ENCODE measurements around the gene MCRIP1. TPM values are rescaled to one million over a fixed set of nuclear protein-coding genes. Genes with fewer than 3 reads are reported as not detected.

The MCRIP1 gene
- total and polyA plus RNA-seq, 2 experiments from 2014 or later: 66.1 to 118 TPM

DNA sequence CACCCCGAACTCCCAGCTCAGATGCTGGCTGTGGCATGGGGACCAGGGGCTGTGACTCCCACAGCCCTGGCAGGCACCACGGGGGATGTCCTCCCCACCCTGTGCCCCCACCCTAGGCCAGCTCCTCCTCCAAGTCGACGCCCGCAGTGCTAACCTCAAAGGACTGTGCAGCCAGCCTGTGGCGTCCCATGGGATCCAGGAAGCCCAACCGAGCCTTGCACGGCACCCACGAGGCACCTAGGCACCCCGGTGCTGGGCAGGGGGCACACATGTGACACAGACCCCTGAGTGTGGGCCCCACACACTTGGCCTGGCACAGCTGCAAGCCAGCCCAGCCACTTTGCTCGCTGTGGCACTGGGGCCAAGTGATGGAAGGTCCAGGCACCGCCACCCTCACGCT is 25.3 kb downstream of the MCRIP1 start:
- no peaks in the 10 kb centered on the region for H3K9me2 ChIP-seq (replicated peaks; ENCODE audit: insufficient read depth)
- H3K27ac ChIP-seq: no peak overlapping the region
- H3K9me3 ChIP-seq (ENCODE audit: low read depth): no peaks in the 10 kb centered on the region
- H3K4me3 ChIP-seq: no peak overlapping the region
- no peaks in the 10 kb centered on the region for H3K4me1 ChIP-seq (ENCODE audit: insufficient read depth)
- no peak overlapping the region for H2AFZ ChIP-seq
- H3K4me2 ChIP-seq: no peak overlapping the region
- H3K27me3 ChIP-seq: peaks cover 49% of the 10 kb centered on the region
- no peak for DNase-seq (ENCODE audit: low spot score)
- H3K79me2 ChIP-seq: no peaks in the 10 kb centered on the region
- TF ChIP-seq, protein P1, sequence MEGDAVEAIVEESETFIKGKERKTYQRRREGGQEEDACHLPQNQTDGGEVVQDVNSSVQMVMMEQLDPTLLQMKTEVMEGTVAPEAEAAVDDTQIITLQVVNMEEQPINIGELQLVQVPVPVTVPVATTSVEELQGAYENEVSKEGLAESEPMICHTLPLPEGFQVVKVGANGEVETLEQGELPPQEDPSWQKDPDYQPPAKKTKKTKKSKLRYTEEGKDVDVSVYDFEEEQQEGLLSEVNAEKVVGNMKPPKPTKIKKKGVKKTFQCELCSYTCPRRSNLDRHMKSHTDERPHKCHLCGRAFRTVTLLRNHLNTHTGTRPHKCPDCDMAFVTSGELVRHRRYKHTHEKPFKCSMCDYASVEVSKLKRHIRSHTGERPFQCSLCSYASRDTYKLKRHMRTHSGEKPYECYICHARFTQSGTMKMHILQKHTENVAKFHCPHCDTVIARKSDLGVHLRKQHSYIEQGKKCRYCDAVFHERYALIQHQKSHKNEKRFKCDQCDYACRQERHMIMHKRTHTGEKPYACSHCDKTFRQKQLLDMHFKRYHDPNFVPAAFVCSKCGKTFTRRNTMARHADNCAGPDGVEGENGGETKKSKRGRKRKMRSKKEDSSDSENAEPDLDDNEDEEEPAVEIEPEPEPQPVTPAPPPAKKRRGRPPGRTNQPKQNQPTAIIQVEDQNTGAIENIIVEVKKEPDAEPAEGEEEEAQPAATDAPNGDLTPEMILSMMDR (IDR thresholded peaks at IDR 0.05; ENCODE audit: poor library complexity): no peak
- TF ChIP-seq EZH2phosphoT487 (IDR thresholded peaks at IDR 0.05; ENCODE audit: low read depth, severe bottlenecking, unreplicated experiment) (no peak), EZH2 (IDR thresholded peaks at IDR 0.05; ENCODE audit: borderline replicate concordance) (no peak)
- H3K36me3 ChIP-seq (replicated peaks; ENCODE audit: insufficient read depth, low read depth): no peaks in the 10 kb centered on the region
- WGBS (ENCODE audit: low lambda C conversion rate, missing lambda C conversion rate): 80% methylated on average over 11 of the region's 13 CpGs
- no peaks in the 10 kb centered on the region for H4K20me1 ChIP-seq (ENCODE audit: insufficient read depth, poor library complexity, severe bottlenecking)

DNA sequence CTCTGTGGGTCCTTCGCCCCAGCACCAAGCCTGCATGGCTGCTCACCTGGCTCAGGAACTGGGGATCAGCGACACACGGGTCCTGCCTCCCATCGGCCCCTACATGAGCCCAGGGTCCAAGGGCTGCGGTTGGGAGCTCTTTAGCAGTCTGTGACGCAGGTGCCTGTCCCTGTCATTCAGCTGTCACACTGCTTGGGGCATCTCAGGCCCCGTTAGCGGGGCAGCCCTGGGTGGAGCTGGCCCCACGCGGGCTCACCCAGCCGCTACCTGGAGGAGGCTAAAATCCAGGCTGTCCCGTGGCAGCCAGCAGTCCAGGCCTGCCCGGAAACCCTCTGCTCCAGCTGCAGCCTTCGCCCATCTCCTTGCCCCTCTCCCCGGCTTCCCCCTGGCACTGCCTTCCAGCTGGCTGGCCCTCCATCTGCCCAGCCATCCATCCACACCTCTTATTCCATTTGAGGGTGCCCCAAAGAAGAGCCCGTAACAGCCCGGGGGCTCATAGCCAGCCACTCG is 25.8 kb downstream of the MCRIP1 start:
- TF ChIP-seq, protein P1 (IDR thresholded peaks at IDR 0.05; ENCODE audit: poor library complexity): no peak
- TF ChIP-seq EZH2 (IDR thresholded peaks at IDR 0.05; ENCODE audit: borderline replicate concordance) (no peak), EZH2phosphoT487 (IDR thresholded peaks at IDR 0.05; ENCODE audit: low read depth, severe bottlenecking, unreplicated experiment) (no peak)
- no peak for DNase-seq (ENCODE audit: low spot score)
- H3K9me2 ChIP-seq (replicated peaks; ENCODE audit: insufficient read depth): no peaks in the 10 kb centered on the region
- H3K4me2 ChIP-seq: no peak overlapping the region
- H3K27ac ChIP-seq: no peak overlapping the region
- no peaks in the 10 kb centered on the region for H4K20me1 ChIP-seq (ENCODE audit: insufficient read depth, poor library complexity, severe bottlenecking)
- WGBS (ENCODE audit: low lambda C conversion rate, missing lambda C conversion rate): 69% methylated on average over 18 of the region's 18 CpGs
- H2AFZ ChIP-seq: no peak overlapping the region
- H3K36me3 ChIP-seq (replicated peaks; ENCODE audit: insufficient read depth, low read depth): no peaks in the 10 kb centered on the region
- H3K4me1 ChIP-seq (ENCODE audit: insufficient read depth): no peaks in the 10 kb centered on the region
- H3K79me2 ChIP-seq: no peaks in the 10 kb centered on the region
- peaks cover 55% of the 10 kb centered on the region for H3K27me3 ChIP-seq
- no peaks in the 10 kb centered on the region for H3K9me3 ChIP-seq (ENCODE audit: low read depth)
- H3K4me3 ChIP-seq: no peak overlapping the region

DNA sequence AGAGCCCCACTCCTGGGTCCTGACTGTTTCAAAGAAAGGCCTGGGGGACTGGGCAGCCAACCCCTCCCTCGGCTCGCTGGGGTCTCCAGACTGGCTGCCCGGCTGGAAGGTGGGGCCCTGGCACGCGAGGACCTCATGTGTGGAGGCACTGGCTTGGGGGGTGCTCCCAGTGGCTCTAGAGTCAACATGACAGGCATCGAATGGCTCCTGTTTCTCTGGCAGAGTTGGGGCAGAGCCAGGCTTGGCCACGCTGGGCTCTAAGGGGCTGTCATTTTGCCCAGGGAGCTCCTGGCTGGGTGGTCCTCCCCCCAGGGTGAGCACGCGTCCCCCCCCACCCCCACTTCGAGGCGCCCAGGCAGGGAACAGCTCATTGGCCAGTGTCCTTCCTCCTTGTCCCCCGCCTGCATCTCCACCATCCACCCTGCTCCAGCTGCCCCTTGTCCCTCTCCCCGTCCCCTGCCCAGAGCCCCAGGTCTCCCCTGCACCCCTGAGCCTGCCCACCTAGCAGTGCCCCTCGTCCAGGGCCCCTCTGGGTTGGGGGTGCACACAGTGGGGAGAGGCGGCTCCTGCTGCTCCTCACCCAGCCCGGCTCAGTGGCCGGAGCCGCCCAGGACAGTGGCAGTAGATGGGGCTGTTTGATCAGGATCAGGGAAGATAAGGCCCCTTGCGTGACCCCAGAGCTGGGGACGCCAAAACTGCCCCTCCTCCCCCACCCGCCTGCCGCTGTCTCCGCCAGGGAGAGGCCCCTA is 26.5 kb downstream of the MCRIP1 start:
- Histone ChIP-seq H3K27me3 (peaks cover 60% of the 10 kb centered on the region), H3K4me3 (no peak overlapping the region), H3K79me2 (no peaks in the 10 kb centered on the region), H3K4me1 (ENCODE audit: insufficient read depth) (no peaks in the 10 kb centered on the region), H3K9me2 (replicated peaks; ENCODE audit: insufficient read depth) (no peaks in the 10 kb centered on the region), H3K27ac (no peak overlapping the region), H2AFZ (no peak overlapping the region), H4K20me1 (ENCODE audit: insufficient read depth, poor library complexity, severe bottlenecking) (no peaks in the 10 kb centered on the region), H3K36me3 (replicated peaks; ENCODE audit: insufficient read depth, low read depth) (no peaks in the 10 kb centered on the region), H3K4me2 (no peak overlapping the region), H3K9me3 (ENCODE audit: low read depth) (no peaks in the 10 kb centered on the region)
- TF ChIP-seq EZH2 (IDR thresholded peaks at IDR 0.05; ENCODE audit: borderline replicate concordance) (no peak), EZH2phosphoT487 (IDR thresholded peaks at IDR 0.05; ENCODE audit: low read depth, severe bottlenecking, unreplicated experiment) (no peak)
- TF ChIP-seq, protein P1 (IDR thresholded peaks at IDR 0.05; ENCODE audit: poor library complexity): no peak
- WGBS (ENCODE audit: low lambda C conversion rate, missing lambda C conversion rate): 43% methylated on average over 16 of the region's 23 CpGs
- no peak for DNase-seq (ENCODE audit: low spot score)
